ENCODE data around the gene SASH1. TPM values are rescaled to one million over a fixed set of nuclear protein-coding genes. Genes with fewer than 3 reads are reported as not detected.

Gene SASH1
- total and polyA plus RNA-seq, 7 donors = 3.2 to 101 (median 40.5) TPM

DNA sequence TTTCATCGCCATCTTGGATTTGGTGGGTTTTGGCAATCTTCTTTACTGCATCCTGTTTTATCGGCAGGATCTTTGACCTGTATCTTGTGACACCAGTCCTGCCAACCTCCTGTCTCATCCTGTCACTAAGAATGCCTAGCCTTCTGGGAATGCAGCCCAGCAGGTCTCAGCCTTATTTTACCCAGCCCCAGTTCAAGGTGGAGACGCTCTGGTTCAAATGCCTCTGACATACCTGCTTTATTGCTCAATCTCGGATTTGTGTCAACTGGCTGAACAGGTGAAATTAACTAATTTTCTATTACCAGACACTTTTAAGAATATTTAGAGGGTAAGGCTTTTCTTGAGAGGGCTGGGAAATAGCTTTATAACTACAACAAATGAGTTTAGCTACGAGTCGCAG, 102.5 kb downstream of the SASH1 start:
- no peak for DNase-seq
- H3K27me3 ChIP-seq = no peaks in the 10 kb centered on the region
- H3K36me3 ChIP-seq = peaks cover 0 to 9% (median 0%) of the 10 kb centered on the region in 4 donors
- TF ChIP-seq EP300 (IDR thresholded peaks at IDR 0.05) (no peak), POLR2A (IDR thresholded peaks at IDR 0.05) (no peak), POLR2AphosphoS5 (IDR thresholded peaks at IDR 0.05) (no peak), CTCF (IDR thresholded peaks at IDR 0.05) (no peak)
- intact Hi-C loops (cut with DNase I) = no loop called here
- no peak overlapping the region for H3K4me3 ChIP-seq
- no peaks in the 10 kb centered on the region for H3K9me3 ChIP-seq
- WGBS, 2 donors = 79 to 94% methylated on average over 6 of the region's 6 CpGs
- no peak overlapping the region for H3K27ac ChIP-seq
- peaks cover 0 to 15% (median 14%) of the 10 kb centered on the region in 4 donors for H3K4me1 ChIP-seq

DNA sequence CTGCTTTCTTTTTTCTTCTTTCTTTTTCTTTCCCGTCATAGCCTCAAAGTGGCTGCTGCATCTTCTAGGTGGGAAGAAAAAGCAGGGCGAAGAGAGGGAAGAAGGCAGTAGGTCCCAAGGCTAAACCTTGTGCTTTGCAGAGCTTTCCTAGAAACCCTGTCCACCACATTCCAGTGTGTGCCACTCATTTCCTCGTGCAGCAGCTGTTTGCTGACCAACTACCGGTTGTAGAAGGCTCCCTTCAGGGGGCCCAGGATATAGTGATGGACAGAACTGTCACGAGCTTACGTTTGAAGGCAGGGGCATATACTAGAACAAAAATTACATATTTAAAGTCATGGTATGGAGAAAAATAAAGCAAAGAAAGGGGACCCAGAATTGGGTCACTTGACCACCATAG, 103.0 kb downstream of the SASH1 start:
- intact Hi-C loops (cut with DNase I) = no loop called here
- H3K36me3 ChIP-seq = peaks cover 0 to 9% (median 0%) of the 10 kb centered on the region in 4 donors
- WGBS, 2 donors = 93 to 94% methylated on average over 6 of the region's 6 CpGs
- no peak overlapping the region for H3K27ac ChIP-seq
- DNase-seq = no peak
- no peak overlapping the region for H3K4me3 ChIP-seq
- no peaks in the 10 kb centered on the region for H3K9me3 ChIP-seq
- H3K4me1 ChIP-seq = peaks cover 0 to 15% (median 12%) of the 10 kb centered on the region in 4 donors
- H3K27me3 ChIP-seq = no peaks in the 10 kb centered on the region
- no peak for TF ChIP-seq CTCF (IDR thresholded peaks at IDR 0.05)
- no peak for TF ChIP-seq POLR2AphosphoS5 (IDR thresholded peaks at IDR 0.05)
- no peak for TF ChIP-seq POLR2A (IDR thresholded peaks at IDR 0.05)
- TF ChIP-seq EP300 (IDR thresholded peaks at IDR 0.05) = no peak

DNA sequence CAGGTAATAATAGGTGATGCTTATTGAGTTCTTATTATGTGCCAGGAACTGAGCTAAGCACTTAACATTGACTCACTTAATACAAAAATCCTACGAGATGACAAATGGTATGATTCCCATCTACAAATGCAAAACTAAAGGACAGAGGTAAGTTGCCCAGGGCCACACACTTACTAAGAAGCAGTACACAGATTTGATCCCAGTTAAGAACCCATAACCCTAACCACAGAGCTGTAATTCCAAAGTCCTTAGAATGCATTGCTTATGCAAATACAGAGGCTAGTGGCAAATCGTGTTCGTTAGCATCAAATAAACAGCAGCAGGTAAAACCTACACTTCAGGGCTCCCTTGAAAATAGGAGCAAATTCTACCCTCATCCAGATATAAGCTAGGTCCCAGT, 104.0 kb downstream of the SASH1 start:
- no peak for DNase-seq
- intact Hi-C loops (cut with DNase I) = no loop called here
- no peaks in the 10 kb centered on the region for H3K9me3 ChIP-seq
- no peak overlapping the region for H3K27ac ChIP-seq
- H3K36me3 ChIP-seq = peaks cover 0 to 9% (median 0%) of the 10 kb centered on the region in 4 donors
- no peaks in the 10 kb centered on the region for H3K27me3 ChIP-seq
- TF ChIP-seq CTCF (IDR thresholded peaks at IDR 0.05) (no peak), POLR2A (IDR thresholded peaks at IDR 0.05) (no peak), EP300 (IDR thresholded peaks at IDR 0.05) (no peak), POLR2AphosphoS5 (IDR thresholded peaks at IDR 0.05) (no peak)
- H3K4me1 ChIP-seq = peaks cover 0 to 5% (median 2%) of the 10 kb centered on the region in 4 donors
- no peak overlapping the region for H3K4me3 ChIP-seq
- 72 to 86% methylated on average over 3 of the region's 3 CpGs for WGBS, 2 donors

GRCh38 chr6:148447521-148448230, 105.0 kb downstream of the SASH1 start:
- intact Hi-C loops (cut with DNase I) = no loop called here
- no peak overlapping the region for H3K27ac ChIP-seq
- no peaks in the 10 kb centered on the region for H3K9me3 ChIP-seq
- 86 to 93% methylated on average over 12 of the region's 12 CpGs for WGBS, 2 donors
- H3K4me1 ChIP-seq = no peaks in the 10 kb centered on the region
- no peaks in the 10 kb centered on the region for H3K27me3 ChIP-seq
- TF ChIP-seq EP300 (IDR thresholded peaks at IDR 0.05) (no peak), POLR2A (IDR thresholded peaks at IDR 0.05) (no peak), CTCF (IDR thresholded peaks at IDR 0.05) (no peak), POLR2AphosphoS5 (IDR thresholded peaks at IDR 0.05) (no peak)
- H3K4me3 ChIP-seq = no peak overlapping the region
- DNase-seq = no peak
- peaks cover 0 to 9% (median 0%) of the 10 kb centered on the region in 4 donors for H3K36me3 ChIP-seq

Data from sigmoid colon (tissue), 7 donors.